Measurements from ENCODE around the gene NFATC2. TPM values are rescaled to one million over a fixed set of nuclear protein-coding genes. Genes with fewer than 3 reads are reported as not detected.

Gene NFATC2
- total RNA-seq, 1 experiment from 2014 or later, result 32.3 TPM

- Histone ChIP-seq H3K4me1 (ENCODE audit: low read length) (peaks cover 32% of the 10 kb centered on the region), H3K4me2 (ENCODE audit: low read depth, low read length, poor library complexity, severe bottlenecking) (no peak overlapping the region), H3K27me3 (ENCODE audit: low read length) (no peaks in the 10 kb centered on the region), H3K27ac (ENCODE audit: low read length) (no peak overlapping the region), H3K9me3 (ENCODE audit: low read length) (no peaks in the 10 kb centered on the region), H3K9me2 (replicated peaks; ENCODE audit: insufficient read depth, low read length) (no peaks in the 10 kb centered on the region), H3K79me2 (ENCODE audit: low read length) (peaks cover 36% of the 10 kb centered on the region), H4K20me1 (ENCODE audit: insufficient read depth, low read depth, low read length) (no peaks in the 10 kb centered on the region), H3K4me3 (ENCODE audit: low read length) (no peak overlapping the region), H3K36me3 (ENCODE audit: insufficient read depth, low read length) (peaks cover 29% of the 10 kb centered on the region), H3K9ac (ENCODE audit: low read length) (no peak overlapping the region), H2AFZ (ENCODE audit: low read length) (no peak overlapping the region)
- no peak for DNase-seq
Measured at GRCh38 chr20:51432251-51432784, 110.2 kb downstream of the NFATC2 start.

DNA sequence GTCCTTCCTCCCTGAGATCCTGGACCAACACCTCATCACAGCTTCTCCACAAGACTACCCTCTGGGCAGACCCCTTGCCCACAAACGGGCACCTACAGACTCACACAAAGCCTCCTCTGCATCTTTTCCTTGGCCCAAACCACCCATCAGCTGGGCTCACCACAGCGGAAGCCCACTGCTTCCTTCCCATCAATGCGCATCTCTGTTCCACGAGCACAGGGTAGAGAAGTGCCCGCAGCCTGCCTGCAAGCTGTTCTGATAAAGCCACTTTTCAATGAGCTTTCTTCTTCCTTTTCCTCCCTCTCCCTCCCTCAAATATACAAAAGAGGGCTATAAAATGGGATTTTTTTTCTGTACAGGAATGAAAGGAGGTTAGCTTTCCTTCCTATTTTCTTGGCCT lies 111.2 kb downstream of the NFATC2 start:
- Histone ChIP-seq H3K9me3 (ENCODE audit: low read length) (no peaks in the 10 kb centered on the region), H3K27me3 (ENCODE audit: low read length) (no peaks in the 10 kb centered on the region), H4K20me1 (ENCODE audit: insufficient read depth, low read depth, low read length) (no peaks in the 10 kb centered on the region), H3K9me2 (replicated peaks; ENCODE audit: insufficient read depth, low read length) (no peaks in the 10 kb centered on the region), H3K4me2 (ENCODE audit: low read depth, low read length, poor library complexity, severe bottlenecking) (no peak overlapping the region), H2AFZ (ENCODE audit: low read length) (no peak overlapping the region), H3K79me2 (ENCODE audit: low read length) (peaks cover 44% of the 10 kb centered on the region), H3K4me1 (ENCODE audit: low read length) (peaks cover 36% of the 10 kb centered on the region), H3K4me3 (ENCODE audit: low read length) (no peak overlapping the region), H3K36me3 (ENCODE audit: insufficient read depth, low read length) (peaks cover 23% of the 10 kb centered on the region), H3K9ac (ENCODE audit: low read length) (no peak overlapping the region), H3K27ac (ENCODE audit: low read length) (no peak overlapping the region)
- no peak for DNase-seq

DNA sequence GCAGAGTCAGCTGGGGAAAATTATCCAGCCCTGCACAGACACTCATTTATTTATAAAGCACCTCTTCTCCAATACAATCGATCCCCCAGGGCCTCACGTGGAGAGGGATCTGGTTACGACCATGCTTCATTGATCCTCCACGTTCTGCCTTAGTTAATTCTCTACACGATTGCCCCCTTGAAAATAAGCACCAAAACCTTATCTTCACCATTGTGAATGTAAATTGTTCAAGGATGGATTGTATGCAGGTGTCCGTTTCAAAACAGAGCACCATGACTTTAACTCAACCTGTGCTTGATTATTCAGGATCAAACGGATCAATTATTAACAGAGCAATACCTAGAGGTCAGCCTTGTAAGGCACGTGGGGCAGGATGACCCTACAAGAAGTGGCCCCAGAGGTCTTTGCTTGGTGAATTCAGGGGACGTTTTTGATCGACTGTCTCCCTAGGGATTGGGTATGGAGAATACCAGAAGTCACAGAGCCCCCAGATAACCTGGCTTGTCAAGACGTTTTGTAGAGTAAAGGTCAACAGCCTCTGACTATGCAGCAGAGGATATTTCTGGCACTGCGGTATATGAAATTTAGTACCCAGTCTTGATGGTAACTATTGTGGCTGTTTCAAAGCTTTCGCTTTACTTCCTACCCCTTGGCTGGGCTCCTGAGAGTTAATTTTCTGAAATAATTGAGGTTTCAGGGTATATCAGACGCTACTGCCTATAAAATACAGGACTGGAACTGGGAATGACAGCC lies 112.1 kb downstream of the NFATC2 start:
- peaks cover 45% of the 10 kb centered on the region for H3K4me1 ChIP-seq (ENCODE audit: low read length)
- H3K36me3 ChIP-seq (ENCODE audit: insufficient read depth, low read length), result peaks cover 24% of the 10 kb centered on the region
- H4K20me1 ChIP-seq (ENCODE audit: insufficient read depth, low read depth, low read length), result no peaks in the 10 kb centered on the region

DNA sequence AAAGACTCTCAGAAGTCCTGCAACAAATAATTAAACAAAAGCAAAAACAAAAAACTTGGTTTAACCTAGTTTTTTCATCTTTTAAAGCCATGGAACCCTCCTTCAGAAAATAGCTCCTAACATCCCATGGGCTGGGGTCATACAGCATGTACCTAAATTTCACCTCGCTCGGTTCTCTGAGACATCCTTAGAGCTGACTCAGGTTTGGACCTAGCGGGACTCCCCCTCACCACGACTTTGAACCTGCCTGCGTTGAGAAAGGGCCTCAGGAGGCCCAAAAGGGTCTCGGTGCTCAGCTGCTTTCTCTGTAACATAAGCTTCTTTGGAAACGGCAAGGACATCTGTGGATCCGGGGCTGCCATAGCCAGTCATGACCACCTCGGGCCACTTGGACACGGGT lies 112.8 kb downstream of the NFATC2 start:
- DNase-seq, result no peak
- H2AFZ ChIP-seq (ENCODE audit: low read length), result no peak overlapping the region
- H3K4me3 ChIP-seq (ENCODE audit: low read length), result no peak overlapping the region
- H4K20me1 ChIP-seq (ENCODE audit: insufficient read depth, low read depth, low read length), result no peaks in the 10 kb centered on the region
- H3K4me2 ChIP-seq (ENCODE audit: low read depth, low read length, poor library complexity, severe bottlenecking), result no peak overlapping the region
- H3K9me2 ChIP-seq (replicated peaks; ENCODE audit: insufficient read depth, low read length), result no peaks in the 10 kb centered on the region
- no peak overlapping the region for H3K9ac ChIP-seq (ENCODE audit: low read length)
- peaks cover 51% of the 10 kb centered on the region for H3K79me2 ChIP-seq (ENCODE audit: low read length)
- peaks cover 51% of the 10 kb centered on the region for H3K4me1 ChIP-seq (ENCODE audit: low read length)
- H3K9me3 ChIP-seq (ENCODE audit: low read length), result no peaks in the 10 kb centered on the region
- peaks cover 19% of the 10 kb centered on the region for H3K36me3 ChIP-seq (ENCODE audit: insufficient read depth, low read length)
- no peaks in the 10 kb centered on the region for H3K27me3 ChIP-seq (ENCODE audit: low read length)
- H3K27ac ChIP-seq (ENCODE audit: low read length), result no peak overlapping the region

More for the DNA sequence above, 112.1 kb downstream of the NFATC2 start:
- peaks cover 51% of the 10 kb centered on the region for H3K79me2 ChIP-seq (ENCODE audit: low read length)
- H3K4me2 ChIP-seq (ENCODE audit: low read depth, low read length, poor library complexity, severe bottlenecking), result no peak overlapping the region
- 0 out of 2 replicates have a peak overlapping the region, but pooled peaks have one; percentile 9 for H3K27ac ChIP-seq (ENCODE audit: low read length)
- no peaks in the 10 kb centered on the region for H3K27me3 ChIP-seq (ENCODE audit: low read length)
- H3K9me3 ChIP-seq (ENCODE audit: low read length), result no peaks in the 10 kb centered on the region
- DNase-seq, result no peak
- H2AFZ ChIP-seq (ENCODE audit: low read length), result no peak overlapping the region
- H3K9me2 ChIP-seq (replicated peaks; ENCODE audit: insufficient read depth, low read length), result no peaks in the 10 kb centered on the region
- H3K4me3 ChIP-seq (ENCODE audit: low read length), result no peak overlapping the region
- no peak overlapping the region for H3K9ac ChIP-seq (ENCODE audit: low read length)

- no peak overlapping the region for H2AFZ ChIP-seq (ENCODE audit: low read length)
- no peak overlapping the region for H3K4me2 ChIP-seq (ENCODE audit: low read depth, low read length, poor library complexity, severe bottlenecking)
- peaks cover 56% of the 10 kb centered on the region for H3K79me2 ChIP-seq (ENCODE audit: low read length)
- no peaks in the 10 kb centered on the region for H3K9me3 ChIP-seq (ENCODE audit: low read length)
- no peak overlapping the region for H3K4me3 ChIP-seq (ENCODE audit: low read length)
- no peak overlapping the region for H3K27ac ChIP-seq (ENCODE audit: low read length)
- no peaks in the 10 kb centered on the region for H4K20me1 ChIP-seq (ENCODE audit: insufficient read depth, low read depth, low read length)
- no peak overlapping the region for H3K9ac ChIP-seq (ENCODE audit: low read length)
- peaks cover 20% of the 10 kb centered on the region for H3K36me3 ChIP-seq (ENCODE audit: insufficient read depth, low read length)
- H3K27me3 ChIP-seq (ENCODE audit: low read length), result no peaks in the 10 kb centered on the region
- no peaks in the 10 kb centered on the region for H3K9me2 ChIP-seq (replicated peaks; ENCODE audit: insufficient read depth, low read length)
- H3K4me1 ChIP-seq (ENCODE audit: low read length), result peaks cover 51% of the 10 kb centered on the region
- DNase-seq, result no peak
Measured at GRCh38 chr20:51429144-51429482, 113.4 kb downstream of the NFATC2 start.

GRCh38 chr20:51428401-51429143 lies 113.9 kb downstream of the NFATC2 start:
- no peaks in the 10 kb centered on the region for H3K27me3 ChIP-seq (ENCODE audit: low read length)
- H2AFZ ChIP-seq (ENCODE audit: low read length), result no peak overlapping the region
- H4K20me1 ChIP-seq (ENCODE audit: insufficient read depth, low read depth, low read length), result no peaks in the 10 kb centered on the region
- H3K27ac ChIP-seq (ENCODE audit: low read length), result no peak overlapping the region
- H3K4me2 ChIP-seq (ENCODE audit: low read depth, low read length, poor library complexity, severe bottlenecking), result no peak overlapping the region
- H3K36me3 ChIP-seq (ENCODE audit: insufficient read depth, low read length), result peaks cover 24% of the 10 kb centered on the region
- H3K9me2 ChIP-seq (replicated peaks; ENCODE audit: insufficient read depth, low read length), result no peaks in the 10 kb centered on the region
- no peaks in the 10 kb centered on the region for H3K9me3 ChIP-seq (ENCODE audit: low read length)
- H3K4me3 ChIP-seq (ENCODE audit: low read length), result no peak overlapping the region
- H3K79me2 ChIP-seq (ENCODE audit: low read length), result peaks cover 57% of the 10 kb centered on the region
- DNase-seq, result no peak
- peaks cover 51% of the 10 kb centered on the region for H3K4me1 ChIP-seq (ENCODE audit: low read length)
- no peak overlapping the region for H3K9ac ChIP-seq (ENCODE audit: low read length)

DNA sequence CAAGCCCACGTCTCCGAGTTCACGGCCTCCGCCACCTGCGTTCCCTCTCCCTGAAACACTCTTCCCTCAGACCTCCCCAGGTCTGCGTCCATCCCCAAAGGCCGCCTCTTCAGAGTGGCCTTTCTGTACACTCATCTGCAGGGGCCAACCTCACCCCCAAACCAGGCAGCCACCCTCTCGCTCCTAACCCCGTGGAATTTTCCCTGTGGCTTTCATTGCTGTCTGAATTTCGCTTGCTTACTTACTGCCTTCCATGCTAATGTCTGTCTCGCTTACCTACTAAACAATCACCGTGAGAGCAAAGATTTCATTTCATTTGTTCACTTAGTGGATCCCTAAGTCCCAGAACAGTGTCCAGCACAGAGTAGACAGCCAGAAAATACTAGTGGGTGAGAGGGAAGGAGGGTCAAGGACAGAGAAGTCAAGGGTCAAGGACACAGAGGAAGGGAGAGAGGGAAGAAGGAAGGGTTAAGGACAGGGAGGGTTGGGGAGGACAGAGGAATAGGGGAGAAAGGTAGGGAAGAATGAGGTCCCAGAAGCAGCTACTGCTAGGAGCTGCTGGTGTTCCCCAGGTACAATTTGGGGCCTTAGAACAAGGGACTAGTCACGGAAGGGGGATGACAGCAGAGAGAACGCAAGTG lies 114.7 kb downstream of the NFATC2 start:
- Histone ChIP-seq H3K9me2 (replicated peaks; ENCODE audit: insufficient read depth, low read length) (no peaks in the 10 kb centered on the region), H3K27me3 (ENCODE audit: low read length) (no peaks in the 10 kb centered on the region), H3K4me3 (ENCODE audit: low read length) (no peak overlapping the region), H3K79me2 (ENCODE audit: low read length) (peaks cover 52% of the 10 kb centered on the region), H3K4me1 (ENCODE audit: low read length) (peaks cover 51% of the 10 kb centered on the region), H3K36me3 (ENCODE audit: insufficient read depth, low read length) (peaks cover 19% of the 10 kb centered on the region), H2AFZ (ENCODE audit: low read length) (no peak overlapping the region), H4K20me1 (ENCODE audit: insufficient read depth, low read depth, low read length) (no peaks in the 10 kb centered on the region), H3K9ac (ENCODE audit: low read length) (no peak overlapping the region), H3K27ac (ENCODE audit: low read length) (no peak overlapping the region), H3K4me2 (ENCODE audit: low read depth, low read length, poor library complexity, severe bottlenecking) (no peak overlapping the region), H3K9me3 (ENCODE audit: low read length) (no peaks in the 10 kb centered on the region)
- no peak for DNase-seq
